ENCODE data around the gene RBM7. TPM values are rescaled to one million over a fixed set of nuclear protein-coding genes. Genes with fewer than 3 reads are reported as not detected.

Gene RBM7
- total RNA-seq, 1 donor from 2014 or later: 49.3 TPM

DNA sequence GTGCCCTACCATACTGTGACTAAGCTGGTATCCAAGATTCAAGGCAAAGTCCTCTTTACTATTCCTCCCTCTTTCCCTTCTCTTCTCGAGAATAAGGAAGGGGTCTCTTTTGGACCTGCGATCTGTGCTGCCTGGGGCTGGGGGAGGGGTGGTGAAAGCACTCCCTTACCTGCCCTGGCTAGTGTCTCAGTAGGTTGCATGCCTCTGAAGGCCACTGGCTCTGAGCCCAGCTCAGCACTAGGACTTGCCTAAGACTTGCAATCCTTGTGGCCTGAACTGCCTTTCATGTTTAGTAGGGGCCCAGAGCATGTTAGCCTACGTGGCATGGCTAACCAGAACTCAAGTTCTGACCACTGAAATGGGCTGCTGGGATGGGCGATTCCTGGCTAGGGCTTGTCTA, 25.8 kb downstream of the RBM7 start:
- Mint-ChIP-seq H3K27ac (ENCODE audit: unreplicated experiment) (no peak overlapping the region), H3K4me3 (ENCODE audit: unreplicated experiment) (no peak overlapping the region), H3K27me3 (ENCODE audit: low read depth, unreplicated experiment) (no peaks in the 10 kb centered on the region), H3K9me3 (ENCODE audit: unreplicated experiment) (no peaks in the 10 kb centered on the region), H3K4me1 (ENCODE audit: low read depth, unreplicated experiment) (no peaks in the 10 kb centered on the region), H3K36me3 (ENCODE audit: low read depth, unreplicated experiment) (peaks cover 2% of the 10 kb centered on the region)
- H3K9ac ChIP-seq (ENCODE audit: low read length): no peak overlapping the region
- H3K27me3 ChIP-seq (ENCODE audit: insufficient read depth, low read length): no peaks in the 10 kb centered on the region
- no peaks in the 10 kb centered on the region for H3K9me3 ChIP-seq (ENCODE audit: insufficient read depth, low read depth, low read length)
- no peak overlapping the region for H3K27ac ChIP-seq (ENCODE audit: low read depth, low read length)
- no peaks in the 10 kb centered on the region for H3K79me2 ChIP-seq (ENCODE audit: insufficient read depth, low read length)
- no peaks in the 10 kb centered on the region for H3K36me3 ChIP-seq (ENCODE audit: insufficient read depth, low read length)
- DNase-seq (ENCODE audit: low read depth) (no peak), FAIRE-seq (no peak)
- no peak overlapping the region for H3K4me2 ChIP-seq (ENCODE audit: low read length)
- no peak overlapping the region for H3K4me3 ChIP-seq (ENCODE audit: insufficient read depth, low read depth, low read length)
- H2AFZ ChIP-seq (ENCODE audit: low read depth, low read length): no peak overlapping the region
- H4K20me1 ChIP-seq (ENCODE audit: insufficient read depth, low read length): no peaks in the 10 kb centered on the region
- TF ChIP-seq, protein P1, sequence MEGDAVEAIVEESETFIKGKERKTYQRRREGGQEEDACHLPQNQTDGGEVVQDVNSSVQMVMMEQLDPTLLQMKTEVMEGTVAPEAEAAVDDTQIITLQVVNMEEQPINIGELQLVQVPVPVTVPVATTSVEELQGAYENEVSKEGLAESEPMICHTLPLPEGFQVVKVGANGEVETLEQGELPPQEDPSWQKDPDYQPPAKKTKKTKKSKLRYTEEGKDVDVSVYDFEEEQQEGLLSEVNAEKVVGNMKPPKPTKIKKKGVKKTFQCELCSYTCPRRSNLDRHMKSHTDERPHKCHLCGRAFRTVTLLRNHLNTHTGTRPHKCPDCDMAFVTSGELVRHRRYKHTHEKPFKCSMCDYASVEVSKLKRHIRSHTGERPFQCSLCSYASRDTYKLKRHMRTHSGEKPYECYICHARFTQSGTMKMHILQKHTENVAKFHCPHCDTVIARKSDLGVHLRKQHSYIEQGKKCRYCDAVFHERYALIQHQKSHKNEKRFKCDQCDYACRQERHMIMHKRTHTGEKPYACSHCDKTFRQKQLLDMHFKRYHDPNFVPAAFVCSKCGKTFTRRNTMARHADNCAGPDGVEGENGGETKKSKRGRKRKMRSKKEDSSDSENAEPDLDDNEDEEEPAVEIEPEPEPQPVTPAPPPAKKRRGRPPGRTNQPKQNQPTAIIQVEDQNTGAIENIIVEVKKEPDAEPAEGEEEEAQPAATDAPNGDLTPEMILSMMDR (IDR thresholded peaks at IDR 0.05; ENCODE audit: insufficient read depth, low read depth, low read length): no peak
- no peak for TF ChIP-seq EZH2 (IDR thresholded peaks at IDR 0.05; ENCODE audit: insufficient read depth, low read length)
- no peaks in the 10 kb centered on the region for H3K4me1 ChIP-seq (ENCODE audit: insufficient read depth, low read length)

DNA sequence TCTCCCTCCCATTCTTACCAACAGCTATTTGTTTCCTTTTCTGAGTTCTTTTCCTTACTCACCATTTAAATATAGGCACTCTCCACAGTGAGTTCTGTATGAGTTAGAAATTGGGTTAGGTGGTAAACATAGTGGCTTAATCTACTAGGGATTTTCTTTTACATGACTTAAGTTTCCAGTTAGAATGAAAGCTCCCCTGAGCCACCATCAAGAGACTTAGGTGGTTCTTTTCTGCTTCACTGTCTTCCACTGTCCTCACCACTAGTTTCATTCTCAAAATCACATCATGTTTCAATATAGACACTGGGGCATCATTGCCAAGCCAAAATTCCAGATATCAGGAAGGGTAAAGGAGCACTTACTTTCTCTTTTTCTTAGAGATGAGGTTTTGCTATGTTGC, 29.8 kb downstream of the RBM7 start:
- no peaks in the 10 kb centered on the region for H3K9me3 ChIP-seq (ENCODE audit: insufficient read depth, low read depth, low read length)
- H3K4me3 ChIP-seq (ENCODE audit: insufficient read depth, low read depth, low read length): no peak overlapping the region
- no peaks in the 10 kb centered on the region for H3K36me3 ChIP-seq (ENCODE audit: insufficient read depth, low read length)
- no peak overlapping the region for H2AFZ ChIP-seq (ENCODE audit: low read depth, low read length)
- no peaks in the 10 kb centered on the region for H3K27me3 ChIP-seq (ENCODE audit: insufficient read depth, low read length)
- no peak for DNase-seq (ENCODE audit: low read depth)
- H3K36me3 Mint-ChIP-seq (ENCODE audit: low read depth, unreplicated experiment): peaks cover 9% of the 10 kb centered on the region
- H3K4me2 ChIP-seq (ENCODE audit: low read length): no peak overlapping the region
- H3K9me3 Mint-ChIP-seq (ENCODE audit: unreplicated experiment): no peaks in the 10 kb centered on the region
- no peak overlapping the region for H3K27ac ChIP-seq (ENCODE audit: low read depth, low read length)
- no peaks in the 10 kb centered on the region for H4K20me1 ChIP-seq (ENCODE audit: insufficient read depth, low read length)
- no peaks in the 10 kb centered on the region for H3K27me3 Mint-ChIP-seq (ENCODE audit: low read depth, unreplicated experiment)
- no peak overlapping the region for H3K27ac Mint-ChIP-seq (ENCODE audit: unreplicated experiment)
- no peaks in the 10 kb centered on the region for H3K79me2 ChIP-seq (ENCODE audit: insufficient read depth, low read length)
- FAIRE-seq: no peak
- no peak overlapping the region for H3K4me3 Mint-ChIP-seq (ENCODE audit: unreplicated experiment)
- no peaks in the 10 kb centered on the region for H3K4me1 Mint-ChIP-seq (ENCODE audit: low read depth, unreplicated experiment)
- H3K4me1 ChIP-seq (ENCODE audit: insufficient read depth, low read length): no peaks in the 10 kb centered on the region
- no peak for TF ChIP-seq EZH2 (IDR thresholded peaks at IDR 0.05; ENCODE audit: insufficient read depth, low read length)
- TF ChIP-seq, protein P1 (IDR thresholded peaks at IDR 0.05; ENCODE audit: insufficient read depth, low read depth, low read length): no peak
- H3K9ac ChIP-seq (ENCODE audit: low read length): no peak overlapping the region

DNA sequence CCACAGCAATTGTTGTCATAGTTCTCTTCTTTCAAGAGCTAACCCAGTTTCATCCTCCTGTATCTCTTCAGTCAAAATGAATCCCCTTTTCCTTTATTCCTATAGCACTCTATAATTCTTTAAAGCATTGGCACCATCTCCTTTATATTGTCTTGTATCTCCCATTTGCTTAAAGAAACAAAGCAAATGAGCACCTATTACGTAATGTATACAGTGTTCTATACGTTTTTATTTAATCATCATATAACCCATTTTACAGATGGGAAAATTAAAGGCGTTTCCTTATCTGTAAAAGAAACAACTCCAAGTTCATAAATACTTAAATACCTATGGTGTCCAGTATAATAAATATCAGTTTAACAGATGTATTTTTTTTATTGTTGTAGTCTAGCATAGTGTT, 32.4 kb downstream of the RBM7 start:
- FAIRE-seq: no peak

More for the DNA sequence above, 32.4 kb downstream of the RBM7 start:
- no peaks in the 10 kb centered on the region for H3K4me1 ChIP-seq (ENCODE audit: insufficient read depth, low read length)
- H3K27ac ChIP-seq (ENCODE audit: low read depth, low read length): no peak overlapping the region
- H3K9me3 Mint-ChIP-seq (ENCODE audit: unreplicated experiment): no peaks in the 10 kb centered on the region
- TF ChIP-seq EZH2 (IDR thresholded peaks at IDR 0.05; ENCODE audit: insufficient read depth, low read length): no peak
- TF ChIP-seq, protein P1 (IDR thresholded peaks at IDR 0.05; ENCODE audit: insufficient read depth, low read depth, low read length): no peak
- no peaks in the 10 kb centered on the region for H4K20me1 ChIP-seq (ENCODE audit: insufficient read depth, low read length)
- H3K4me1 Mint-ChIP-seq (ENCODE audit: low read depth, unreplicated experiment): peaks cover under 1% of the 10 kb centered on the region
- H3K4me3 ChIP-seq (ENCODE audit: insufficient read depth, low read depth, low read length): no peak overlapping the region
- no peak overlapping the region for H3K27ac Mint-ChIP-seq (ENCODE audit: unreplicated experiment)
- no peak for DNase-seq (ENCODE audit: low read depth)
- no peaks in the 10 kb centered on the region for H3K9me3 ChIP-seq (ENCODE audit: insufficient read depth, low read depth, low read length)
- no peaks in the 10 kb centered on the region for H3K79me2 ChIP-seq (ENCODE audit: insufficient read depth, low read length)
- no peak overlapping the region for H3K4me2 ChIP-seq (ENCODE audit: low read length)
- no peaks in the 10 kb centered on the region for H3K36me3 ChIP-seq (ENCODE audit: insufficient read depth, low read length)
- no peak overlapping the region for H3K4me3 Mint-ChIP-seq (ENCODE audit: unreplicated experiment)
- no peaks in the 10 kb centered on the region for H3K27me3 Mint-ChIP-seq (ENCODE audit: low read depth, unreplicated experiment)
- peaks cover 9% of the 10 kb centered on the region for H3K36me3 Mint-ChIP-seq (ENCODE audit: low read depth, unreplicated experiment)
- H3K9ac ChIP-seq (ENCODE audit: low read length): no peak overlapping the region
- no peak overlapping the region for H2AFZ ChIP-seq (ENCODE audit: low read depth, low read length)
- no peaks in the 10 kb centered on the region for H3K27me3 ChIP-seq (ENCODE audit: insufficient read depth, low read length)

All from astrocyte (in vitro differentiated cells and primary cell).